ENCODE data around the gene DNAJB8. TPM values are rescaled to one million over a fixed set of nuclear protein-coding genes. Genes with fewer than 3 reads are reported as not detected.

DNAJB8 gene
- total RNA-seq, 1 donor from 2014 or later, result not detected

DNA sequence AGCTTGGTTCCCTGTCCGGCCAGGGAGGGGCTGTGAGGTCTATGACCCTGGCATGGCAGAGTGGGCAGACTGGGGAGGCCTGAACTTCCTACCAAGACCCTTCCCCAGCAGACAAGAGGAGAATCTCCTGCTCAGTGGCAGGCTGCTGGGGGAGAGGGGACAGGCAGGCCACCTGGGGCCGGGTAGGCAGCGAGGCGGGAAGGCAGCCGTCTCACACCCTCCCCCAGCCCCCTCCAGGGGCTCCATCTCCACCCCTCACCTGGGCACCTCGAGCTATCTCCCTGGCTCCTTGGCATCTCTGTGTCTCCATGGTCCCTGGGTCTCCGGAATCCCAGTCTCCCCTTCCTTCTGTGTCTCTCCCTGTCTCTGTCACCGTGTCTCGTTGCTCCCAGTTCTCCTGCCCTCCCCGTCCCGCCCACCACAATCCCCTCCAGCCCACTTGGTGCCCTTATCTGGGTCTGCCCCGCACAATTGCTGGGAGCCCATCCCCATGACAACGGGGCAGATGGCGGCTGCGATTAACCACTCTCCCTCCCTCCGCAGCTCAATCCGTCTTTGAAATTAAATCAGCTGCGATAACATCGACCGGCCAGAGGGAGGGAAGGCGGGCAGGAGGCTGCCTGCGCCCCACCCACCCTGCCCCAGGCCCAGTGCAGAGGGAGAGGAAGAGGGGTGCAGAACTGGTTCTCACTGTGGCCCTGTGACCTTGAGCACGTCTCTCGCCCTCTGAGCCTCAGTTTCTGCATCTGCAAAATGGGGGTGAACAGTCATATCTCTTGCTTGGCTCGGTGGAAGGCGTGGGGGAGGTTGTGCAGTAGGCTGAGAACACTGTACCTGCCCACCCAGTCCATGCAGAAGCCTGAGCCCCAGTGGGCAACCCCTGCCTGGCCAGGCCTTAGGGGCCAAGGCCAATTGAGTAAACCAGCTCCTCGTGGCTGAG is 9.6 kb downstream of the DNAJB8 start:
- H3K27me3 Mint-ChIP-seq (ENCODE audit: unreplicated experiment), result peaks cover 47% of the 10 kb centered on the region
- H3K4me1 Mint-ChIP-seq (ENCODE audit: unreplicated experiment), result no peaks in the 10 kb centered on the region
- no peak overlapping the region for H3K27ac Mint-ChIP-seq (ENCODE audit: unreplicated experiment)
- H3K9me3 Mint-ChIP-seq (ENCODE audit: unreplicated experiment), result no peaks in the 10 kb centered on the region
- TF ChIP-seq, protein P1, sequence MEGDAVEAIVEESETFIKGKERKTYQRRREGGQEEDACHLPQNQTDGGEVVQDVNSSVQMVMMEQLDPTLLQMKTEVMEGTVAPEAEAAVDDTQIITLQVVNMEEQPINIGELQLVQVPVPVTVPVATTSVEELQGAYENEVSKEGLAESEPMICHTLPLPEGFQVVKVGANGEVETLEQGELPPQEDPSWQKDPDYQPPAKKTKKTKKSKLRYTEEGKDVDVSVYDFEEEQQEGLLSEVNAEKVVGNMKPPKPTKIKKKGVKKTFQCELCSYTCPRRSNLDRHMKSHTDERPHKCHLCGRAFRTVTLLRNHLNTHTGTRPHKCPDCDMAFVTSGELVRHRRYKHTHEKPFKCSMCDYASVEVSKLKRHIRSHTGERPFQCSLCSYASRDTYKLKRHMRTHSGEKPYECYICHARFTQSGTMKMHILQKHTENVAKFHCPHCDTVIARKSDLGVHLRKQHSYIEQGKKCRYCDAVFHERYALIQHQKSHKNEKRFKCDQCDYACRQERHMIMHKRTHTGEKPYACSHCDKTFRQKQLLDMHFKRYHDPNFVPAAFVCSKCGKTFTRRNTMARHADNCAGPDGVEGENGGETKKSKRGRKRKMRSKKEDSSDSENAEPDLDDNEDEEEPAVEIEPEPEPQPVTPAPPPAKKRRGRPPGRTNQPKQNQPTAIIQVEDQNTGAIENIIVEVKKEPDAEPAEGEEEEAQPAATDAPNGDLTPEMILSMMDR (IDR thresholded peaks at IDR 0.05), result no peak
- DNase-seq (ENCODE audit: extremely low spot score, unreplicated experiment), result no peak
- H3K36me3 Mint-ChIP-seq (ENCODE audit: unreplicated experiment), result no peaks in the 10 kb centered on the region
- H3K4me3 Mint-ChIP-seq (ENCODE audit: unreplicated experiment), result no peak overlapping the region

DNA sequence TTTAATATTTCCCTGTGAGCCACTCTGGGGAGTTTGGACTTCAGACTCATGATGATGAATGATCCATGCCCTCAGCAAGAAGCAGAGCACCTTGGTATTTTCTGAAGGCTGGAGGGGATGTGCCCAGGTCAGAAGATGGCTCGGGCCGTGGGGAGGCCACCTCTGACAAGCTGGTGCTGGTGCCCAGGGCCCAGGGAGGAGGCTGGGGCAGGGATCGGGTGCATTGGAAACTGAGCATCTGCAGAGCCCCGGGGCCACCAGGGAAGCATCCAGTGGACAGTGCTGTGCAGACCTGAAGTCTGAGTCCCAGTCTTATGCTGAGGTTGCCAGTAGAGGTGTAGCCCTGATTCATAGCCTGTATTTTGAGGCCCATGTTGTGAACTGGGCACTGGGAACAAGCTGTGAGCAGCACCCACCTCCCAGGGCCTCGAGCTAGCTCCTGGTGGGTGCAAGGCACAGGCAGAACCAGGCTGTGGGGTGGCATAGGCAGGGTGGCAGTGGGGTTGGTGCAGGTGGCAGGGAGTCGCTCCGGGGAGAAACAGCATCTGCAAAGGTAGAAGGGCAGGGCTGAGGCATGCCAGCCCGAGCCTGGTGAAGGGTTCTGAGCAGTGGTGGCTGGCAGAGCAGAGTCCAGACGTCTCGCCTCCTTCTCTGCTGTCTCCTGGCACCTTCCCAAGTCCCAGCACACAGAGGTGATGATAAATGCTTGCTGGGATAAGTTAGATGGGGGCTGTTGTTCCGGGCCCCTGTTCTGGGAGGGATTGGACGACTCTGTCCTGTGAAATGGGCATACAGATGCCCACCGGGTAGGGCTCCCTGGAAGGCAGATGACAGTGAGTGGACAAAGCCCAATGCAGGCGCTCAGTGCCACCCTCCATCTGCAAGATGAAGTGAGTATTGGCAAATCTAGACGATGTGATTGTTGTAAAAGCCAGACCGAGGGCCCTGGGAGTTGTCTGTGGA is 10.6 kb downstream of the DNAJB8 start:
- Mint-ChIP-seq H3K4me1 (ENCODE audit: unreplicated experiment) (no peaks in the 10 kb centered on the region), H3K27me3 (ENCODE audit: unreplicated experiment) (peaks cover 56% of the 10 kb centered on the region), H3K4me3 (ENCODE audit: unreplicated experiment) (no peak overlapping the region), H3K36me3 (ENCODE audit: unreplicated experiment) (no peaks in the 10 kb centered on the region), H3K9me3 (ENCODE audit: unreplicated experiment) (no peaks in the 10 kb centered on the region), H3K27ac (ENCODE audit: unreplicated experiment) (no peak overlapping the region)
- no peak for DNase-seq (ENCODE audit: extremely low spot score, unreplicated experiment)
- TF ChIP-seq, protein P1 (IDR thresholded peaks at IDR 0.05), result no peak

DNA sequence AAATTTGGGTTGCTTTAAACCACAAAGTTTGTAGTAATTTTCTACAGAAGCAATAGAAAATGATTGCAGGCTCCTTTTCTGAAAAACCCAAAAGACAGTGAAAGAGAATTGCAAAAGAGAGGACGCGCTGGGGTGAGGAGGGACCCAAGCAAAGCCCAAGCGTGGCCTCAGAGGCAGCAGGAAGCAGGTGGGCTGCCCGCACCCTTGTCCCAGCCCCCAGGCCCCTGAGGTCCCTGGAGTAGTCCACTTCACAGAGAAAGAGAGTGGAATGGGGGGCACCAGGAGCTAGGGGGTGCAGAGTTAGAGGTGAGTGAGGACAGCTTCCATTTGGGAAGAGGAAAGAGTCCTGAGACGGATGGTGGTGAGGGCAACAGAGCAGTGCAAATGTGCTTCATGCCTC is 11.6 kb downstream of the DNAJB8 start:
- Mint-ChIP-seq H3K9me3 (ENCODE audit: unreplicated experiment) (no peaks in the 10 kb centered on the region), H3K36me3 (ENCODE audit: unreplicated experiment) (no peaks in the 10 kb centered on the region), H3K4me1 (ENCODE audit: unreplicated experiment) (no peaks in the 10 kb centered on the region), H3K27ac (ENCODE audit: unreplicated experiment) (no peak overlapping the region), H3K27me3 (ENCODE audit: unreplicated experiment) (peaks cover 61% of the 10 kb centered on the region), H3K4me3 (ENCODE audit: unreplicated experiment) (no peak overlapping the region)
- DNase-seq (ENCODE audit: extremely low spot score, unreplicated experiment), result no peak
- TF ChIP-seq, protein P1 (IDR thresholded peaks at IDR 0.05), result no peak

DNA sequence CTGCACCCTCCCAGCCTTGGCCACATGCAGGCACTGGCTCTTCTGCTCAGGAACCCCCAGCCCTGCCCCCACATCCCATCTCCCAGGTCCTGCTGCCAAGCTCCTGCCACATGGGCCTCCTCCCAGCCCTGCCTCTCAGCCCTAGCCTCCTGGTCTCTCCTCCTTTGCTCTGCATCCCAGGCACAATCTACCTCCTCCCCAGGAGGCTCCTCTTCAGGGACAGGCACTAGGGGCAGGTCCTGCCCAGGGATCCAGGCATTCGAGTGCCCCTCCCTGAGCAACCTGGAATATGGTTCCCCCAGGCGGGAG is 12.4 kb downstream of the DNAJB8 start:
- H3K9me3 Mint-ChIP-seq (ENCODE audit: unreplicated experiment), result no peaks in the 10 kb centered on the region
- TF ChIP-seq, protein P1 (IDR thresholded peaks at IDR 0.05), result no peak
- H3K27me3 Mint-ChIP-seq (ENCODE audit: unreplicated experiment), result peaks cover 57% of the 10 kb centered on the region
- DNase-seq (ENCODE audit: extremely low spot score, unreplicated experiment), result no peak
- no peak overlapping the region for H3K27ac Mint-ChIP-seq (ENCODE audit: unreplicated experiment)
- H3K4me3 Mint-ChIP-seq (ENCODE audit: unreplicated experiment), result no peak overlapping the region
- no peaks in the 10 kb centered on the region for H3K4me1 Mint-ChIP-seq (ENCODE audit: unreplicated experiment)
- no peaks in the 10 kb centered on the region for H3K36me3 Mint-ChIP-seq (ENCODE audit: unreplicated experiment)
